Prostate gland (tissue), 2 donors: Measurements from ENCODE around the gene MAP1S. TPM values are rescaled to one million over a fixed set of nuclear protein-coding genes. Genes with fewer than 3 reads are reported as not detected.

ENCODE experiments used
- DNase-seq: peaks from one replicate; pipeline ENCODE4 v3.0.0-alpha.2; 2019; ENCODE audit warnings: low spot score
- H3K27ac ChIP-seq, 2 donors: fragments of 200-600 bp; sonication (generic); 2 replicates each; pipeline ENCODE4 v1.5.1; 2017 to 2019
- H3K27me3 ChIP-seq: fragments of 200-600 bp; sonication (generic); replicated peaks from 2 replicates; pipeline ENCODE4 v1.5.1; 2019; ENCODE audit not compliant: insufficient read depth
- H3K36me3 ChIP-seq, 2 donors: fragments of 200-600 bp; sonication (generic); 1 replicate in 1 of 2; 2 replicates in 1 of 2; pipeline versions ENCODE4 v1.5.1 to v1.8.1; 2017 to 2019
- H3K4me1 ChIP-seq: fragments of 200-600 bp; sonication (generic); replicated peaks from 2 replicates; pipeline ENCODE4 v1.5.1; 2019
- H3K4me3 ChIP-seq, 2 donors: fragments of 200-600 bp; sonication (generic); 2 replicates each; pipeline ENCODE4 v1.5.1; 2017 to 2019
- H3K9me3 ChIP-seq: fragments of 200-600 bp; sonication (generic); 2 replicates; pipeline ENCODE4 v1.5.1; 2017
- POLR2A ChIP-seq: fragments of 450-650 bp; IDR thresholded peaks from one replicate; pipeline ENCODE4 v1.6.1; 2016; ENCODE audit warnings: antibody characterized with exemption, mild to moderate bottlenecking
- POLR2AphosphoS5 ChIP-seq: sonication (generic); formaldehyde crosslinking; IDR thresholded peaks from one replicate; pipeline ENCODE4 v1.6.1; 2017; ENCODE audit warnings: antibody characterized with exemption
- WGBS: methylation state at CpG from one replicate; pipeline ENCODE4 v1.1.5; 2018; 5-methylcytosine and 5-hydroxymethylcytosine counted together
- intact Hi-C: fragments of 100-400 bp; cut with DNase I; formaldehyde crosslinking; loops from one replicate; pipeline ENCODE4 v1.14.2; 2022
- total RNA-seq, 2 donors: library from RNA; depleted of rRNA; stranded (reverse); fragments of >200 nt; gene quantifications; one replicate each; pipeline ENCODE4 v1.1.0, GENCODE V29; 2016
- TF ChIP-seq, protein P1 (sequence below), 4 experiments: fragments of 200-600 bp in 2 of 4; fragments of 450-650 bp in 2 of 4; sonication (generic) in 2 of 4; IDR thresholded peaks; 1 replicate in 3 of 4; 2 replicates in 1 of 4; pipeline ENCODE4 v1.5.1; 2016 to 2019; ENCODE audit warnings: antibody characterized with exemption in 4 of 4, mild to moderate bottlenecking in 2 of 4, moderate library complexity in 2 of 4

MAP1S gene
- total RNA-seq, 2 donors from 2014 or later = 34.9 to 61.1 TPM

DNA sequence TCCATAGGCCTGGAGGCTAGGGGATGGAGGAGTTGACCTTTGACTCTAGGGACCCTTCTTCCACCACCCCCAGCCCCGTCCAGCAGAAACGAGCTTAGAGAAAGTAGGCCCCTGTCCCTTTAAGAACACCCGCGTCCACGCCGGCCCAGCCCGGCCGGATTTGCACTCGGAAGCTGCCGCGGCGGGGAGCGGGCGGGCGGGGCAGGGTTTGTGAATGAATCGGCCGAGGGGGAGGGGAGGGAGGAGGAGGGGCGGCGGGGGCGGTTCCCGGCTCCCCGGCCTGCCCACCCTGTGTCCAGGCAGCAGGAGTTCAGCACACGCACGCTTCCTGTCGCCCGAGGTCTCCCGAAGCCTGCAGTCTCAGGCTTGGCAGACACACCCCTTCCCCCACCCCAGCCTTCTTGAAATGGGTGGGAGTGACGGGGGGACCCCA lies 32.7 kb upstream of the MAP1S start:
- DNase-seq = no peak
- H3K36me3 ChIP-seq = no peaks in the 10 kb centered on the region
- no peaks in the 10 kb centered on the region for H3K4me1 ChIP-seq
- 1% methylated on average over 9 of the region's 28 CpGs for WGBS
- H3K4me3 ChIP-seq = no peak overlapping the region
- TF ChIP-seq POLR2AphosphoS5 (no peak), POLR2A (no peak)
- TF ChIP-seq, protein P1, sequence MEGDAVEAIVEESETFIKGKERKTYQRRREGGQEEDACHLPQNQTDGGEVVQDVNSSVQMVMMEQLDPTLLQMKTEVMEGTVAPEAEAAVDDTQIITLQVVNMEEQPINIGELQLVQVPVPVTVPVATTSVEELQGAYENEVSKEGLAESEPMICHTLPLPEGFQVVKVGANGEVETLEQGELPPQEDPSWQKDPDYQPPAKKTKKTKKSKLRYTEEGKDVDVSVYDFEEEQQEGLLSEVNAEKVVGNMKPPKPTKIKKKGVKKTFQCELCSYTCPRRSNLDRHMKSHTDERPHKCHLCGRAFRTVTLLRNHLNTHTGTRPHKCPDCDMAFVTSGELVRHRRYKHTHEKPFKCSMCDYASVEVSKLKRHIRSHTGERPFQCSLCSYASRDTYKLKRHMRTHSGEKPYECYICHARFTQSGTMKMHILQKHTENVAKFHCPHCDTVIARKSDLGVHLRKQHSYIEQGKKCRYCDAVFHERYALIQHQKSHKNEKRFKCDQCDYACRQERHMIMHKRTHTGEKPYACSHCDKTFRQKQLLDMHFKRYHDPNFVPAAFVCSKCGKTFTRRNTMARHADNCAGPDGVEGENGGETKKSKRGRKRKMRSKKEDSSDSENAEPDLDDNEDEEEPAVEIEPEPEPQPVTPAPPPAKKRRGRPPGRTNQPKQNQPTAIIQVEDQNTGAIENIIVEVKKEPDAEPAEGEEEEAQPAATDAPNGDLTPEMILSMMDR (IDR thresholded peaks at IDR 0.05) = no peak
- H3K27me3 ChIP-seq = peaks cover 19% of the 10 kb centered on the region
- no peak overlapping the region for H3K27ac ChIP-seq
- intact Hi-C loops = no loop called here
- no peaks in the 10 kb centered on the region for H3K9me3 ChIP-seq

DNA sequence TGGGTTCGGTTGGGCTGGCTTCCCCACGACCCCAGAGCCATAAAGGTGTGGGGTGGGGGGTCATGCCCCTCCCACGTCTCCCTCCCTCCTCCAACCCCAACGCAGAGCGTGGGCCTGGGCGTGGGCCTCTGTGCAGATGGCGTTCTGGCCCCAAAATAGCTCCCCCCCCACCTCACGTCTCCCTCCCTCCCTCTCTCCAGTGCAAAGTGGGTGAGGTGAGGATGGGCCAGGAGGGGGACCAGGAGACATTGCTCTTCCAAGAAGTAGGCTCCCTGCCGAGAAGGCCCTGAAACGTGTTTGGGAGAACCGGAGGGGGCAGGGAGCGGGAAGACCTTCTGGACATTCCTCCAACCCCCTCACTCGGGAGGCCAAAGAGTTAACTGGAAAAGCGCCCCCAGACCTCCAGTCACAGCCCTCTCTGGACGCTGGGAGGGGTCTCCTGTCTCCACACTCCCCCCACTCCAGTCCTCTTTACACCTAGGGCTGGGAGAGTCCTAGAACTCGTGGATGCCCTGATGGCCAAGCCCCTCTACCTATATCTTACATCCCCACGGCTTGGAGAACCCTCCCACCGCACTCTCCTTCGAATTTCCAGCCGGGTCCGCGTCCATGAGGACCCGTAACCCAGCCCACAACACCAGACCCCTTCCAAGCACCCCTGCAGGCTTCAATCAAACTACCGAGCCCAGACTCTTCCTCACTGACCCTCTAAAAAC lies 32.0 kb upstream of the MAP1S start:
- no peak overlapping the region for H3K4me3 ChIP-seq
- no peak for DNase-seq
- H3K27ac ChIP-seq = no peak overlapping the region
- TF ChIP-seq, protein P1 (IDR thresholded peaks at IDR 0.05) = no peak
- no peak for TF ChIP-seq POLR2A
- no peak for TF ChIP-seq POLR2AphosphoS5
- H3K36me3 ChIP-seq = no peaks in the 10 kb centered on the region
- intact Hi-C loops = no loop called here
- under 1% methylated on average over 24 of the region's 24 CpGs for WGBS
- H3K27me3 ChIP-seq = peaks cover 19% of the 10 kb centered on the region
- no peaks in the 10 kb centered on the region for H3K9me3 ChIP-seq
- H3K4me1 ChIP-seq = no peaks in the 10 kb centered on the region

DNA sequence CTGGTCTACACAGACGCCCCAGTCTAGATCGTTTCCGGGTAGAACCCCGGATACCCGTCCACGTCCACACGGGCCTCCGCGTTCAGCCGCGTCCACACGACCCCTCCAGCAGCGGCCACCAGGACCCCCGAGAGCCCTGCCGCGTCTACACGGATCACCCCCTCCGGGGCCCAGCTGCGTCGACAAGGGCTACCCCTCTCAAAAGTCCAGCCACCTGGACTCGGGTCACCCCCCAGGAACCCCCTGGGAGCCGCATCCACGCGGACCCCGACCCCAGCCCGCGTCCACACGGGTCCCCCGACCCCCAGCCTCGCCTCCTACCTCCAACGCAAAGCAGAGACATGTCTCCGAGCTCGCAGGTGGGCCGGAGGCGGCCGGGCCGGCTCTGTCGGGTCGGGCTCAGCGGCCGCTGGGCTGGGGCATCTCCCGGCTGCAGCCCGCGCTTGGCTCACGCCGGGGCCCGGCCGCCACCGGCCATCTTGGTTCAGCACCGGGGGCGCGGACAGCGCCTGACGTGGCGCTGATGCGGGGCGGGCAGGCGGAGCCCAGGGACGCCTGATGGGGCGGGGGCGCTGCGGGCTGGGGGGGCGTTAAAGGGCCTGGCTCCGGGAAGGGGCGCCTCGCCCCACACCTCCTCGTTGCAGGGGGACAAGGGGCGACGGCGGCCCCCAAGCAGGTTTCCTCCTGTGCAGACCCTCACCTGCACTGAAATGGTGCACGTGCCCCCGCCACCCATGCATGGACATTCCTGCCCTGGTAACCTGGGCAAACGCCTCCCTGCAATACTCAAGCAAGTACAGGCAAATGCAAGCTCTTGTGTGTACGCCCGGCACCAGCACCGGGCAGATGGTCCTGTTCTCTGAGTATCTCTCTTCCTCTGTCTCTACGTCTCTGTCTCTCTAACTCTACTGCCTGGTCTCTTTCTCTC lies 31.2 kb upstream of the MAP1S start, which contains the start of gene UNC13A:
Gene UNC13A, minus strand, starts transcription at position 498 of the 928 bp plus-strand sequence. Its CDS starts 155 bp downstream, at position 343.
- H3K4me3 ChIP-seq = no peak within 1 kb of the TSS
- 4% methylated on average over 37 of the region's 77 CpGs for WGBS
- intact Hi-C loops = no loop called here

DNA sequence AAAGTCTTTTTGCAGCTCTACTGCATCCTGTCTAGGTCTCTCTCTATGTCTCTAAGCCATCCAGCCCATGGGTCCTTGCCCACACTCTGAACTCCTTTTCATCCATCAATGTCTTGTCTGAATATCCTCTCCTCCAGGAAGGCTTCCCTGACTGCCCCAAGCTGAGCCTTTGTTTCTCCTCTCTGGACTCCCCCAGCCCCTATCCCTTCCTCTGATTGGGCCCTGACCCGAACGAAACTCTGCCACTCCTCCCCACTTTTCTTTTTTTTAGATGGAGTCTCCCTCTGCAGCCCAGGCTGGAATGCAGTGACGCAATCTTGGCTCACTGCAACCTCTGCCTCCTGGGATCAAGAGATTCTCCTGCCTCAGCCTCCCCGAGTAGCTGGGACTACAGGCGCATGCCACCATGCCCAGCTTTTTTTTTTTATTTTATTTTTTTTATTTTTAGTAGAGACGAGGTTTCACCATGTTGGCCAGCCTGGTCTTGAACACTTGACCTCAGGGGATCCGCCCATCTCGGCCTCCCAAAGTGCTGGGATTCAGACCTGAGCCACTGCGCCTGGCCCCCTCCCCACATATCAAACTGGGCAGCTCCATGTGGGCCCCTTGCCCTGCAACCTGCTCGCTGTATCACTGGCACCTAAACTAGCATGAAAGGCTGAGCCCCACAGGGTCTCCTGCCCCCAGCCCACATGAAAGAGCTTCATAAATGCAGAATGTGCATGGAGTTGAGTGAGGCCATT lies 30.3 kb upstream of the MAP1S start:
- intact Hi-C loops = no loop called here
- no peaks in the 10 kb centered on the region for H3K36me3 ChIP-seq
- no peaks in the 10 kb centered on the region for H3K9me3 ChIP-seq
- TF ChIP-seq POLR2A (no peak), POLR2AphosphoS5 (no peak)
- TF ChIP-seq, protein P1 (IDR thresholded peaks at IDR 0.05) = no peak
- 64% methylated on average over 10 of the region's 10 CpGs for WGBS
- no peak for DNase-seq
- no peak overlapping the region for H3K4me3 ChIP-seq
- no peak overlapping the region for H3K27ac ChIP-seq
- H3K4me1 ChIP-seq = no peaks in the 10 kb centered on the region
- peaks cover 19% of the 10 kb centered on the region for H3K27me3 ChIP-seq

More for the DNA sequence above, 31.2 kb upstream of the MAP1S start, which contains the start of gene UNC13A:
- no peak for DNase-seq
- TF ChIP-seq POLR2AphosphoS5 (no peak), POLR2A (no peak)
- TF ChIP-seq, protein P1 (IDR thresholded peaks at IDR 0.05) = no peak
- Histone ChIP-seq H3K9me3 (no peaks in the 10 kb centered on the region), H3K4me1 (no peaks in the 10 kb centered on the region), H3K27ac (no peak within 1 kb of the TSS), H3K36me3 (no peaks in the 10 kb centered on the region), H3K27me3 (peaks cover 19% of the 10 kb centered on the region)
